H1 (cell line): Measurements from ENCODE around the gene CIITA. TPM values are rescaled to one million over a fixed set of nuclear protein-coding genes. Genes with fewer than 3 reads are reported as not detected.

Source experiments
- EP300 ChIP-seq, 2 experiments: IDR thresholded peaks; 1 replicate in 1 of 2; 2 replicates in 1 of 2; pipeline ENCODE4 v1.6.1; 2011 to 2012; ENCODE audit warnings: low read depth in 2 of 2, low read length in 2 of 2, mild to moderate bottlenecking in 2 of 2, borderline replicate concordance in 1 of 2, inconsistent platforms in 1 of 2, moderate library complexity in 1 of 2
- polyA plus RNA-seq, 7 experiments: library from polyadenylated mRNA; depleted of rRNA in 3 of 7; stranded (reverse) in 5 of 7; unstranded in 2 of 7; fragments of >200 nt in 5 of 7; fragments of 200-250 nt in 2 of 7; gene quantifications; 1 replicate in 5 of 7; 2 replicates in 1 of 7; 4 replicates in 1 of 7; pipeline versions ENCODE4 v1.2.1 to v1.2.3, GENCODE V29; 2011 to 2013; ENCODE audit warnings: missing spikeins in 2 of 7, mixed read lengths in 2 of 7
- total RNA-seq: library from RNA; stranded (reverse); fragmentation: NEBNext Ultra II Directional; extraction: Animal tissue kit (Norgen Biotek cat#: 25700); gene quantifications from 2 replicates; pipeline ENCODE4 v1.2.1, GENCODE V29; 2021

The CIITA gene
- total and polyA plus RNA-seq, 2 of the 8 experiments (the other 6 are each of a cell fraction or from before 2014, with no cell fraction given), result 0.07 to 0.17 TPM

GRCh38 chr16:10906914-10907756 is 30.1 kb downstream of the CIITA start (continued):
- TF ChIP-seq EP300 (IDR thresholded peaks at IDR 0.05; ENCODE audit: borderline replicate concordance in 1 of 2, low read depth in 2 of 2, low read length in 2 of 2), result no peak
- TF ChIP-seq, all 59 proteins: peak for 0
